ENCODE results near the gene MAP2K3.

GRCh38 chr17:21268596-21269188 lies 15.8 kb upstream of the MAP2K3 start:
- TF ChIP-seq CTCF (IDR thresholded peaks at IDR 0.05) (no peak), POLR2A (IDR thresholded peaks at IDR 0.05) (no peak), POLR2AphosphoS5 (IDR thresholded peaks at IDR 0.05) (no peak), EP300 (IDR thresholded peaks at IDR 0.05) (no peak)
